ENCODE data around the gene SLC6A6. TPM values are rescaled to one million over a fixed set of nuclear protein-coding genes. Genes with fewer than 3 reads are reported as not detected.

The SLC6A6 gene
- total RNA-seq, 2 donors from 2014 or later: 4.9 to 5.7 TPM

DNA sequence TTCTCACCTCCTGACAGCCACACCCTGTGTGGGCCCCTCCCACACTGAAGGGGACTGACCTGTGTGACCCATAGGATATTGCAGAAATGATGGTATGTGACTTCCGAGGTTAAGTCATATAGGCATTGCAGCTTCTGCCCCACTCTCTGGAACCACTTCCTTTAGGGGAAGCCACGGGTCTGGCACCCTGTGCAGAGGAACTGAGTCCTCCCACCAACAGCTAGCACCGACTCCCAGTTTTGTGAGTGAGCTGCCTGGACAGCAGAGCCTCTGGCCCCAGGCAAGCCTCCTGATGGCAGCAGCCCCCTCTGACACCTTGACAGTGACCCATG, 24.6 kb upstream of the SLC6A6 start:
- intact Hi-C loops (cut with DNase I): no loop called here
- peak in 2 of 4 donors; percentile 16 to 52 for DNase-seq

DNA sequence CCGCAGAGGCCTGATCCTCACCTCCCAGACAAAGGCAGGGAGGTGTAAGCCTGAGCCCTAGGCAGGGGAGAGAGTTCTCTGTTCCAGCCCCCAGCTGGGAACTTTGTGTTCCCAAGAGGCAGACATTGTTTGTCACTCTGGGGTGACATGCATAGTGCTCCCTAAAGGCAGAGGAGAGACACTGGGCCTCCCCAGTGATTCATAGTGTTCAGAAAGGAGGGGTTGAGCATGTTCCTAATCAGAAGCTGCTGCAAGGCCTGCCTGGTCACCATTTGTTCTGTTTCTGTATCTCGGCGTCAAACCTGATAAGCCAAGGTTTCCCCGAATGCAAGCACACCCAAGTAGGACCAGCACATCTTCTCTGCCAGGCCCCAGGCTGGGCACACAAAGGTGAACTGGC, 24.0 kb upstream of the SLC6A6 start:
- 87 to 100% methylated on average over 1 to 4 of the region's 4 CpGs for WGBS, 2 donors
- Histone ChIP-seq H3K27me3 (no peaks in the 10 kb centered on the region), H3K36me3 (replicated peaks in 1 of 2; ENCODE audit: insufficient read depth in 1 of 2, low read depth in 2 of 2) (no peaks in the 10 kb centered on the region), H3K4me3 (no peak overlapping the region), H3K27ac (no peak overlapping the region), H3K9me3 (no peaks in the 10 kb centered on the region), H3K4me1 (no peaks in the 10 kb centered on the region)
- TF ChIP-seq POLR2A (IDR thresholded peaks at IDR 0.05): no peak
- TF ChIP-seq, protein P1, sequence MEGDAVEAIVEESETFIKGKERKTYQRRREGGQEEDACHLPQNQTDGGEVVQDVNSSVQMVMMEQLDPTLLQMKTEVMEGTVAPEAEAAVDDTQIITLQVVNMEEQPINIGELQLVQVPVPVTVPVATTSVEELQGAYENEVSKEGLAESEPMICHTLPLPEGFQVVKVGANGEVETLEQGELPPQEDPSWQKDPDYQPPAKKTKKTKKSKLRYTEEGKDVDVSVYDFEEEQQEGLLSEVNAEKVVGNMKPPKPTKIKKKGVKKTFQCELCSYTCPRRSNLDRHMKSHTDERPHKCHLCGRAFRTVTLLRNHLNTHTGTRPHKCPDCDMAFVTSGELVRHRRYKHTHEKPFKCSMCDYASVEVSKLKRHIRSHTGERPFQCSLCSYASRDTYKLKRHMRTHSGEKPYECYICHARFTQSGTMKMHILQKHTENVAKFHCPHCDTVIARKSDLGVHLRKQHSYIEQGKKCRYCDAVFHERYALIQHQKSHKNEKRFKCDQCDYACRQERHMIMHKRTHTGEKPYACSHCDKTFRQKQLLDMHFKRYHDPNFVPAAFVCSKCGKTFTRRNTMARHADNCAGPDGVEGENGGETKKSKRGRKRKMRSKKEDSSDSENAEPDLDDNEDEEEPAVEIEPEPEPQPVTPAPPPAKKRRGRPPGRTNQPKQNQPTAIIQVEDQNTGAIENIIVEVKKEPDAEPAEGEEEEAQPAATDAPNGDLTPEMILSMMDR (IDR thresholded peaks at IDR 0.05): no peak
- DNase-seq (no peak), ATAC-seq (no peak)
- intact Hi-C loops (cut with DNase I): no loop called here

More for the DNA sequence above, 24.6 kb upstream of the SLC6A6 start:
- no peaks in the 10 kb centered on the region for H3K27me3 ChIP-seq
- 67 to 78% methylated on average over 1 to 3 of the region's 3 CpGs for WGBS, 2 donors
- no peaks in the 10 kb centered on the region for H3K36me3 ChIP-seq (replicated peaks in 1 of 2; ENCODE audit: insufficient read depth in 1 of 2, low read depth in 2 of 2)
- H3K27ac ChIP-seq: no peak overlapping the region
- no peak for TF ChIP-seq POLR2A (IDR thresholded peaks at IDR 0.05)
- TF ChIP-seq, protein P1 (IDR thresholded peaks at IDR 0.05): no peak
- H3K4me3 ChIP-seq: no peak overlapping the region
- ATAC-seq: no peak
- H3K4me1 ChIP-seq: no peaks in the 10 kb centered on the region
- H3K9me3 ChIP-seq: no peaks in the 10 kb centered on the region

DNA sequence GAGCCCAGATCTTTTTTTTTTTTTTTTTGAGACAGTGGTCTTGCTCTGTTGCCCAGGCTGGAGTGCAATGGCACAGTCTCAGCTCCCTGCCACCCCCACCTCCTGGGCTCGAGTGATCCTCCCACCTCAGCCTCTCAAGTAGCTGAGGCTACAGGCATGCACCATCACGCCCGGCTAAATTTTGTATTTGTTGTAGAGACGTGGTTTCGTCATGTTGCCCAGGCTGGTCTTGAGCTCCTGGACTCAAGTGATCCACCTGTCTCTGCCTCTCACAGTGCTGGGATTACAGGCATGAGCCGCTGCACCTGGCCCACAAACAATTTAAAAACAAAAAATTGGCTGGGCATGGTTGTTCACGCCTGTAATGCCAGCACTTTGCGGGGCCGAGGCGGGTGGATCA, 22.6 kb upstream of the SLC6A6 start:
- no peak for DNase-seq
- intact Hi-C loops (cut with DNase I): no loop called here
- no peak for ATAC-seq
- H3K36me3 ChIP-seq (replicated peaks in 1 of 2; ENCODE audit: insufficient read depth in 1 of 2, low read depth in 2 of 2): no peaks in the 10 kb centered on the region
- WGBS, 2 donors: 82 to 89% methylated on average over 10 of the region's 10 CpGs
- H3K4me3 ChIP-seq: no peak overlapping the region
- H3K27me3 ChIP-seq: no peaks in the 10 kb centered on the region
- H3K27ac ChIP-seq: no peak overlapping the region
- no peaks in the 10 kb centered on the region for H3K4me1 ChIP-seq
- H3K9me3 ChIP-seq: no peaks in the 10 kb centered on the region
- TF ChIP-seq, protein P1 (IDR thresholded peaks at IDR 0.05): no peak
- no peak for TF ChIP-seq POLR2A (IDR thresholded peaks at IDR 0.05)

DNA sequence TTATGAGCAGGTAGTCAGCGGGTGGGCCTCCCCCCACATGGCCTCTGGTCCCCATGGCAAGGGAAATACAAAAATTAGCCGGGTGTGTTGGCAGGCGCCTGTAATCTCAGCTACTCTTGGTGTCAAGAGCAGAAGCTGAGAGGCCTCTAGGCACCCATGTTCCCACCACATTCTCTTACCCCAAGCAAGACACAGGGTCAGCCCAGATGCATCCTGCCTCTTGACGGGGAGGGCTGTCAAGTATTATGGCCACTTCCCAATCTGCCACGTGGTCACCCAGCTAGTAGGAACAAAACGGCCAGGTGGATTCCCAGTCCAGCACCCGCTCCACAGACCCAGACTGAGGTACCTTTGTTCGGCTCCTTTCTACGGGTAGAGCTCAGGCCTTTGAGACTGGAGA, 16.2 kb upstream of the SLC6A6 start:
- ATAC-seq (no peak), DNase-seq (no peak)
- no peaks in the 10 kb centered on the region for H3K27me3 ChIP-seq
- no peaks in the 10 kb centered on the region for H3K9me3 ChIP-seq
- 71 to 78% methylated on average over 6 to 9 of the region's 9 CpGs for WGBS, 2 donors
- H3K27ac ChIP-seq: no peak overlapping the region
- no peak for TF ChIP-seq POLR2A (IDR thresholded peaks at IDR 0.05)
- TF ChIP-seq, protein P1 (IDR thresholded peaks at IDR 0.05): no peak
- intact Hi-C loops (cut with DNase I): no loop called here
- no peaks in the 10 kb centered on the region for H3K36me3 ChIP-seq (replicated peaks in 1 of 2; ENCODE audit: insufficient read depth in 1 of 2, low read depth in 2 of 2)
- H3K4me1 ChIP-seq: peaks cover 4% of the 10 kb centered on the region
- H3K4me3 ChIP-seq: no peak overlapping the region

DNA sequence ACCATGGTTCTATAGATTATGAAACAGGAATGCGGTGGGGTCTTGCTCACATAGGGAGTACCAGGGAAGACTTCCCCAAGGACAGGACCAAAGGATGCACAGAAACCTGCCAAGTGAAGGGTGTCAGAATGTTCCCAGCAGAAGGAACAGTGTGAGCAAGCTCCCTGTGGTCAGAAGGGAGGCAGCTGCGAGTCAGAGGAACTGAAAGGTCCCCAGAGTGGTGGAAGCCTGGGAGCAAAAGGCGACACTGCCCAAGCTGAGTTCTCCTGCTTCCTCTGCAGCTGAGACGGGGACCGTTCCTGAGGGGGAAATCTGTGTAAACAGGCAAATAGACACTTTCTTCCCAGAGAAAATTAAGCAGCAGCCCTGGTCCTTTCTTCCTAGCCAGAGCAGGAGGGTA, 14.2 kb upstream of the SLC6A6 start:
- Histone ChIP-seq H3K9me3 (no peaks in the 10 kb centered on the region), H3K27me3 (no peaks in the 10 kb centered on the region), H3K4me3 (no peak overlapping the region), H3K36me3 (replicated peaks in 1 of 2; ENCODE audit: insufficient read depth in 1 of 2, low read depth in 2 of 2) (no peaks in the 10 kb centered on the region), H3K4me1 (peaks cover 7% of the 10 kb centered on the region), H3K27ac (no peak overlapping the region)
- no peak for DNase-seq
- ATAC-seq: no peak
- 64 to 70% methylated on average over 4 to 5 of the region's 5 CpGs for WGBS, 2 donors
- no peak for TF ChIP-seq POLR2A (IDR thresholded peaks at IDR 0.05)
- TF ChIP-seq, protein P1 (IDR thresholded peaks at IDR 0.05): no peak
- intact Hi-C loops (cut with DNase I): no loop called here

Measured in body of pancreas (tissue), 4 donors.